ENCODE results near the gene OR52N1. TPM values are rescaled to one million over a fixed set of nuclear protein-coding genes. Genes with fewer than 3 reads are reported as not detected.

Gene OR52N1
- total and polyA plus RNA-seq, 9 donors: not detected

DNA sequence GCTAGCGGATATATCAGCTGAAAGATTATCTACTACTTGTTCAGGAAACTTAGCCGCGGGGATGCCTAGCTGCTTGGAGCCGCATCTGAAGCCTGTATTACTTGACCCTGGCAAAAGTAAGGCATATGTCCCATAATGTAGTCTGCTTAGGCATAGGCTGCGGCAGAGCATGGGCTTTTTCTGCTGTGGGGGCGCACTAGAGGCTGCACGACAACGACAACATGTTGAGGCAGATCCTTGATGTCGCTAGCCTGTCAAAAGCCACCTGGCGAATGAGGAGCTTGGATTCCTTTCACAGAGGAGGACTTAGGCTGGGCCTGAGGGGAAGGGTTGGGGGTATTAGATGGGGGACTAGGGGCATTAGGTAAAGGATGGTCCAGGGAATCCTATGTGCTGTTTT, 16.5 kb upstream of the OR52N1 start:
- no peaks in the 10 kb centered on the region for H3K9me3 ChIP-seq (replicated peaks; ENCODE audit: control insufficient read depth, low read depth, low read length)
- no peaks in the 10 kb centered on the region for H3K36me3 ChIP-seq (ENCODE audit: control insufficient read depth, insufficient read depth, low read length)
- no peak overlapping the region for H3K27ac ChIP-seq (ENCODE audit: low read length)
- no peak overlapping the region for H3K4me3 ChIP-seq (ENCODE audit: low read length)
- 49% methylated on average over 9 of the region's 10 CpGs for WGBS (ENCODE audit: insufficient coverage)
- peaks cover 2% of the 10 kb centered on the region for H3K27me3 ChIP-seq (ENCODE audit: control insufficient read depth, insufficient read depth, low read length)
- peaks cover 3% of the 10 kb centered on the region for H3K4me1 ChIP-seq (ENCODE audit: control insufficient read depth, insufficient read depth, low read length)
- no peak for DNase-seq

DNA sequence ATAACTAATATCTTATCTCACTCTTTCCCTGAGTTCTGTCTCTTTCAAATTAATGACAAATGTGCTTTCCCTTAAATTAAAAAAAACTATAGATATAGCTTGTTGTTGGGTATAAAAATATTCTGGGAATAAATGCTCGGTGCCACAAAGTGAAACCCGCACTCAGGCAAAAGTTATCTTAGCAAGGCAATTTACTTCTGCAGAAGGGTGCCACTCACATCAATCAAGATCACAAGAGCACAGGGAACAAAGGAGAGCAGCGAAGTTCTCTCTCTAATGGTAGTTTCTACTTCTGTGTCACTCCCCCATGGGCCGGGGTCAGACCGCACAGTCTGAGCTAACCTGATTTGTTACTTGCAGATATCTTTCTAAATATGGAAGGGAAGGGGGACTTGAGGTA, 12.9 kb upstream of the OR52N1 start:
- DNase-seq: no peak
- Histone ChIP-seq H3K27ac (ENCODE audit: low read length) (no peak overlapping the region), H3K4me1 (ENCODE audit: control insufficient read depth, insufficient read depth, low read length) (peaks cover 3% of the 10 kb centered on the region), H3K4me3 (ENCODE audit: low read length) (no peak overlapping the region), H3K9me3 (replicated peaks; ENCODE audit: control insufficient read depth, low read depth, low read length) (no peaks in the 10 kb centered on the region), H3K36me3 (ENCODE audit: control insufficient read depth, insufficient read depth, low read length) (no peaks in the 10 kb centered on the region), H3K27me3 (ENCODE audit: control insufficient read depth, insufficient read depth, low read length) (no peaks in the 10 kb centered on the region)
- WGBS (ENCODE audit: insufficient coverage): 89% methylated on average over 3 of the region's 5 CpGs

- no peak for DNase-seq
- Histone ChIP-seq H3K27me3 (ENCODE audit: control insufficient read depth, insufficient read depth, low read length) (no peaks in the 10 kb centered on the region), H3K4me3 (ENCODE audit: low read length) (no peak overlapping the region), H3K9me3 (replicated peaks; ENCODE audit: control insufficient read depth, low read depth, low read length) (no peaks in the 10 kb centered on the region), H3K4me1 (ENCODE audit: control insufficient read depth, insufficient read depth, low read length) (no peaks in the 10 kb centered on the region), H3K27ac (ENCODE audit: low read length) (no peak overlapping the region), H3K36me3 (ENCODE audit: control insufficient read depth, insufficient read depth, low read length) (no peaks in the 10 kb centered on the region)
- 83% methylated on average over 1 of the region's 6 CpGs for WGBS (ENCODE audit: insufficient coverage)
These were observed 5.5 kb upstream of the OR52N1 start for GRCh38 chr11:5796541-5796940.

DNA sequence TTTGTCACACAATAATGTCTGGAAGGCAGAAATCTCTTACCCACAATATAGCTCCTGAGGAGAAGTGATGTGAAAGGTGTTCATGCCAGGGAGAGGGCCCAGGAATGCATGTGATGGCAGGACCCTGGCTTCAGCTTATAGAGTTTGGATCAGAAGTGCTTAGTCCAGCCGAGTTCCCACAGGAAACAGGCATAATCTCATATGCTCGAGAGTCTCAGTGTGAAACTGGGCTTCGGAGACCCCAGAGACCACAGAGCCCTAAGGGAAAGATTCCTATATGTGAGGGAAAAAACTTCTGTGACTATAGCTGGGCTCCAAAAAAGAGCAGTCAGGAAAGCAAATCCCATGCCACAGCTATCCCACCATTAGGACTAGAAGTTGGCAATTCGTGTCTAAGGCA, 7.8 kb downstream of the OR52N1 start, which contains the start of gene OR52N5:
Gene OR52N5, minus strand, starts transcription at position 101 of the 400 bp plus-strand sequence. CDS start 4,721 bp downstream, outside the sequence.
- no peaks in the 10 kb centered on the region for H3K36me3 ChIP-seq (ENCODE audit: control insufficient read depth, insufficient read depth, low read length)
- no peak for DNase-seq
- no peaks in the 10 kb centered on the region for H3K9me3 ChIP-seq (replicated peaks; ENCODE audit: control insufficient read depth, low read depth, low read length)
- WGBS (ENCODE audit: insufficient coverage): no CpG with 5 or more reads among the region's 4 CpGs
- H3K4me1 ChIP-seq (ENCODE audit: control insufficient read depth, insufficient read depth, low read length): no peaks in the 10 kb centered on the region
- H3K4me3 ChIP-seq (ENCODE audit: low read length): no peak within 1 kb of the TSS
- H3K27me3 ChIP-seq (ENCODE audit: control insufficient read depth, insufficient read depth, low read length): no peaks in the 10 kb centered on the region
- H3K27ac ChIP-seq (ENCODE audit: low read length): no peak within 1 kb of the TSS

GRCh38 chr11:5767056-5767455, 24.0 kb downstream of the OR52N1 start:
- H3K4me1 ChIP-seq (ENCODE audit: control insufficient read depth, insufficient read depth, low read length): no peaks in the 10 kb centered on the region
- 67% methylated on average over 1 of the region's 1 CpG for WGBS (ENCODE audit: insufficient coverage)
- H3K27me3 ChIP-seq (ENCODE audit: control insufficient read depth, insufficient read depth, low read length): no peaks in the 10 kb centered on the region
- H3K4me3 ChIP-seq (ENCODE audit: low read length): no peak overlapping the region
- H3K36me3 ChIP-seq (ENCODE audit: control insufficient read depth, insufficient read depth, low read length): no peaks in the 10 kb centered on the region
- H3K27ac ChIP-seq (ENCODE audit: low read length): no peak overlapping the region
- DNase-seq: no peak
- no peaks in the 10 kb centered on the region for H3K9me3 ChIP-seq (replicated peaks; ENCODE audit: control insufficient read depth, low read depth, low read length)

DNA sequence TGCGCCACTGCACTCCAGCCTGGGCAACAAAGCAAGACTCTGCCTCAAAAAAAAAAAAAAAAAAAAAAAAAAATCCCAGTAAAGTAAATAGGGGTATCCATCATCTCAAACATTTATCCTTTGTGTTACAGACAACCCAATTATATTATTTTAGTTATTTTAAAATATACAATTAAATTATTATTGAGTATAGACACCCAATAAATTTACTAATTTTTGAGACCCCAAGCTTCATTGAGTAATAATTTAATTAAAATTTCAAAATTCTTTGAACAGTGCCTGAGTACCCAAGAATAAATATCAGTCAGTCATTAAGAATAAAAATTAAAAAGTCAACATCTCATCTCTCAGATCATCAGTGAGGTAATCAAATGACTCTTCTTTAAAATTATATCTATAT, 37.1 kb downstream of the OR52N1 start, which contains the start of gene OR52N4:
Gene OR52N4, plus strand, starts transcription at position 301 of the 400 bp plus-strand sequence. CDS start 498 bp downstream, outside the sequence.
- H3K27ac ChIP-seq (ENCODE audit: low read length): no peak within 1 kb of the TSS
- H3K36me3 ChIP-seq (ENCODE audit: control insufficient read depth, insufficient read depth, low read length): no peaks in the 10 kb centered on the region
- H3K27me3 ChIP-seq (ENCODE audit: control insufficient read depth, insufficient read depth, low read length): no peaks in the 10 kb centered on the region
- DNase-seq: no peak
- H3K4me3 ChIP-seq (ENCODE audit: low read length): no peak within 1 kb of the TSS
- WGBS (ENCODE audit: insufficient coverage): no CpG with 5 or more reads among the region's 1 CpG
- no peaks in the 10 kb centered on the region for H3K4me1 ChIP-seq (ENCODE audit: control insufficient read depth, insufficient read depth, low read length)
- H3K9me3 ChIP-seq (replicated peaks; ENCODE audit: control insufficient read depth, low read depth, low read length): no peaks in the 10 kb centered on the region

GRCh38 chr11:5749836-5750235, 41.2 kb downstream of the OR52N1 start:
- Histone ChIP-seq H3K36me3 (ENCODE audit: control insufficient read depth, insufficient read depth, low read length) (no peaks in the 10 kb centered on the region), H3K9me3 (replicated peaks; ENCODE audit: control insufficient read depth, low read depth, low read length) (no peaks in the 10 kb centered on the region), H3K27me3 (ENCODE audit: control insufficient read depth, insufficient read depth, low read length) (no peaks in the 10 kb centered on the region), H3K4me1 (ENCODE audit: control insufficient read depth, insufficient read depth, low read length) (no peaks in the 10 kb centered on the region), H3K27ac (ENCODE audit: low read length) (no peak overlapping the region), H3K4me3 (ENCODE audit: low read length) (no peak overlapping the region)
- no peak for DNase-seq
- no CpG with 5 or more reads among the region's 3 CpGs for WGBS (ENCODE audit: insufficient coverage)

GRCh38 chr11:5746614-5747013, 44.5 kb downstream of the OR52N1 start:
- Histone ChIP-seq H3K27me3 (ENCODE audit: control insufficient read depth, insufficient read depth, low read length) (no peaks in the 10 kb centered on the region), H3K36me3 (ENCODE audit: control insufficient read depth, insufficient read depth, low read length) (no peaks in the 10 kb centered on the region), H3K9me3 (replicated peaks; ENCODE audit: control insufficient read depth, low read depth, low read length) (peaks cover 1% of the 10 kb centered on the region), H3K27ac (ENCODE audit: low read length) (no peak overlapping the region), H3K4me1 (ENCODE audit: control insufficient read depth, insufficient read depth, low read length) (no peaks in the 10 kb centered on the region), H3K4me3 (ENCODE audit: low read length) (no peak overlapping the region)
- no CpG with 5 or more reads among the region's 3 CpGs for WGBS (ENCODE audit: insufficient coverage)
- no peak for DNase-seq

- no peaks in the 10 kb centered on the region for H3K36me3 ChIP-seq (ENCODE audit: control insufficient read depth, insufficient read depth, low read length)
- no peaks in the 10 kb centered on the region for H3K27me3 ChIP-seq (ENCODE audit: control insufficient read depth, insufficient read depth, low read length)
- H3K4me1 ChIP-seq (ENCODE audit: control insufficient read depth, insufficient read depth, low read length): no peaks in the 10 kb centered on the region
- H3K4me3 ChIP-seq (ENCODE audit: low read length): no peak overlapping the region
- no peak for DNase-seq
- no CpG with 5 or more reads among the region's 1 CpG for WGBS (ENCODE audit: insufficient coverage)
- peaks cover 3% of the 10 kb centered on the region for H3K9me3 ChIP-seq (replicated peaks; ENCODE audit: control insufficient read depth, low read depth, low read length)
- no peak overlapping the region for H3K27ac ChIP-seq (ENCODE audit: low read length)
These were observed 52.6 kb downstream of the OR52N1 start for GRCh38 chr11:5738431-5738830.

DNA sequence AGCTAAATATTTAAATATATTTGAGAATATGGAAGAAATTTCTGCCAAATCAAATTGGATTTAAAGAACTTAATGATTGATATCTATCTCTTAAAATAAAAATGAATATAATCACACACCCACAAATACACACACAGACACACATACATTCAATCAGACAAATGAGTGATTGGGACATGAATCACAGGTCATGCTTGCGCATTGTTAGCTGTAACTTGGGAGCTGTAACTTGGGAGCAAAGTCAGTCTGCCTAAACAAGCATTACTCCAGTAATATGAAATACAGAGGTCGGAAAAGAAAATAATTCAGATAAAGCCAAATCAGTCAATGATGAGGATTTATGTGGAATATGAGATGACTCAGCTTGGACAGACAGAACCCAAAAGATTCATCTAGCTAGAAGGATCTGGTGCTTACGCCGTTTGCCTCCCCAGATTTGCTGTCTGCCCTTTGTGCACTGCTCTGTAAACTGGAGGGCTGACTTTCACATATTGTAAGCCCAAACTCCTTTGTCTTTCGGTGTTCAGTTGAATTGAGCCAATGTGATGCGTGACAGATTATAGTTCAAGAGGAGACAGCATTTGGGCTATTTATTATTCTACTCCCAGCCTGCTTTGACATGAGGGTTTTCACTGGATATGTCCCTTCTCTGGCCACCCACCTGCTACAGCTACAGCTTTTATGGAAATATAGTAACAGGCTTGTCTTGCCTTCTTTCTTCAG, 53.2 kb downstream of the OR52N1 start:
- no peaks in the 10 kb centered on the region for H3K4me1 ChIP-seq (ENCODE audit: control insufficient read depth, insufficient read depth, low read length)

GRCh38 chr11:5737091-5737490, 54.0 kb downstream of the OR52N1 start:
- Histone ChIP-seq H3K36me3 (ENCODE audit: control insufficient read depth, insufficient read depth, low read length) (no peaks in the 10 kb centered on the region), H3K4me1 (ENCODE audit: control insufficient read depth, insufficient read depth, low read length) (no peaks in the 10 kb centered on the region), H3K4me3 (ENCODE audit: low read length) (no peak overlapping the region), H3K27me3 (ENCODE audit: control insufficient read depth, insufficient read depth, low read length) (no peaks in the 10 kb centered on the region), H3K27ac (ENCODE audit: low read length) (no peak overlapping the region), H3K9me3 (replicated peaks; ENCODE audit: control insufficient read depth, low read depth, low read length) (peaks cover 3% of the 10 kb centered on the region)
- no peak for DNase-seq

More for the DNA sequence above, 53.2 kb downstream of the OR52N1 start:
- no CpG with 5 or more reads among the region's 6 CpGs for WGBS (ENCODE audit: insufficient coverage)
- DNase-seq: no peak
- Histone ChIP-seq H3K27ac (ENCODE audit: low read length) (no peak overlapping the region), H3K4me3 (ENCODE audit: low read length) (no peak overlapping the region), H3K36me3 (ENCODE audit: control insufficient read depth, insufficient read depth, low read length) (no peaks in the 10 kb centered on the region), H3K27me3 (ENCODE audit: control insufficient read depth, insufficient read depth, low read length) (no peaks in the 10 kb centered on the region), H3K9me3 (replicated peaks; ENCODE audit: control insufficient read depth, low read depth, low read length) (peaks cover 3% of the 10 kb centered on the region)

Measured in muscle of leg (tissue), 11 donors.